Measurements from ENCODE around the gene CYTH3.
"Not testable (repeated sequence)": the region's sequence is repeated elsewhere in the genome, so short reads cannot be mapped to it uniquely, and the experiment has no call there.

CYTH3 gene

DNA sequence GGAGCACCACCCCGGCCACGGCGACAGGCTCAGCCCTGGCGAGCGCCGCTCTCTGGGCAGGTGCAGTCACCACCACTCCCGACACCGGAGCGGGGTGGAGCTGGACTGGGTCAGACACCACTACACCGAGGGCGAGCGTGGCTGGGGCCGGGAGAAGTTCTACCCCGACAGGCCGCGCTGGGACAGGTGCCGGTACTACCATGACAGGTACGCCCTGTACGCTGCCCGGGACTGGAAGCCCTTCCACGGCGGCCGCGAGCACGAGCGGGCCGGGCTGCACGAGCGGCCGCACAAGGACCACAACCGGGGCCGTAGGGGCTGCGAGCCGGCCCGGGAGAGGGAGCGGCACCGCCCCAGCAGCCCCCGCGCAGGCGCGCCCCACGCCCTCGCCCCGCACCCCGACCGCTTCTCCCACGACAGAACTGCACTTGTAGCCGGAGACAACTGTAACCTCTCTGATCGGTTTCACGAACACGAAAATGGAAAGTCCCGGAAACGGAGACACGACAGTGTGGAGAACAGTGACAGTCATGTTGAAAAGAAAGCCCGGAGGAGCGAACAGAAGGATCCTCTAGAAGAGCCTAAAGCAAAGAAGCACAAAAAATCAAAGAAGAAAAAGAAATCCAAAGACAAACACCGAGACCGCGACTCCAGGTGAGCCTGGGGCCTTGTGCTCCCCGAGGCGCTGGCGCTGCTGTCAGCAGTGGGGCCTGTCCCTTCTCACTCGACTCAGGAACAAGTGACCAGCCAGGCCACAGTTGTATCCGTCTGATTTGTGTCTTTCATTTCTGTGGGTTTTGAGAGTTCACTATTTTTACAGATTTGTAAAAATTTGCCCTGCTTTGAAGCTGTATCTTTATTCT, 117.7 kb downstream of the CYTH3 start:
- no peak for DNase-seq

DNA sequence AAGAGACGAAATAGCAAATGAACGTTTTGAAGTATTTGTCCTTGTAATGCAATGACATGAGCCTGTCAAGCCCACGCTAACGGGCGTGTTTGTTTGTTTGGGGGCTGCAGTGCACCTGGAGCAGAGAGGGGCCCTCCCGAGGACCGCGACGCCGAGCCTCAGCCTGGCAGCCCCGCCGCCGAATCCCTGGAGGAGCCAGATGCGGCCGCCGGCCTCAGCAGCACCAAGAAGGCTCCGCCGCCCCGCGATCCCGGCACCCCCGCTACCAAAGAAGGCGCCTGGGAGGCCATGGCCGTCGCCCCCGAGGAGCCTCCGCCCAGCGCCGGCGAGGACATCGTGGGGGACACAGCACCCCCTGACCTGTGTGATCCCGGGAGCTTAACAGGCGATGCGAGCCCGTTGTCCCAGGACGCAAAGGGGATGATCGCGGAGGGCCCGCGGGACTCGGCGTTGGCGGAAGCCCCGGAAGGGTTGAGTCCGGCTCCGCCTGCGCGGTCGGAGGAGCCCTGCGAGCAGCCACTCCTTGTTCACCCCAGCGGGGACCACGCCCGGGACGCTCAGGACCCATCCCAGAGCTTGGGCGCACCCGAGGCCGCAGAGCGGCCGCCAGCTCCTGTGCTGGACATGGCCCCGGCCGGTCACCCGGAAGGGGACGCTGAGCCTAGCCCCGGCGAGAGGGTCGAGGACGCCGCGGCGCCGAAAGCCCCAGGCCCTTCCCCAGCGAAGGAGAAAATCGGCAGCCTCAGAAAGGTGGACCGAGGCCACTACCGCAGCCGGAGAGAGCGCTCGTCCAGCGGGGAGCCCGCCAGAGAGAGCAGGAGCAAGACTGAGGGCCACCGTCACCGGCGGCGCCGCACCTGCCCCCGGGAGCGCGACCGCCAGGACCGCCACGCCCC, 118.5 kb downstream of the CYTH3 start:
- DNase-seq, result no peak

DNA sequence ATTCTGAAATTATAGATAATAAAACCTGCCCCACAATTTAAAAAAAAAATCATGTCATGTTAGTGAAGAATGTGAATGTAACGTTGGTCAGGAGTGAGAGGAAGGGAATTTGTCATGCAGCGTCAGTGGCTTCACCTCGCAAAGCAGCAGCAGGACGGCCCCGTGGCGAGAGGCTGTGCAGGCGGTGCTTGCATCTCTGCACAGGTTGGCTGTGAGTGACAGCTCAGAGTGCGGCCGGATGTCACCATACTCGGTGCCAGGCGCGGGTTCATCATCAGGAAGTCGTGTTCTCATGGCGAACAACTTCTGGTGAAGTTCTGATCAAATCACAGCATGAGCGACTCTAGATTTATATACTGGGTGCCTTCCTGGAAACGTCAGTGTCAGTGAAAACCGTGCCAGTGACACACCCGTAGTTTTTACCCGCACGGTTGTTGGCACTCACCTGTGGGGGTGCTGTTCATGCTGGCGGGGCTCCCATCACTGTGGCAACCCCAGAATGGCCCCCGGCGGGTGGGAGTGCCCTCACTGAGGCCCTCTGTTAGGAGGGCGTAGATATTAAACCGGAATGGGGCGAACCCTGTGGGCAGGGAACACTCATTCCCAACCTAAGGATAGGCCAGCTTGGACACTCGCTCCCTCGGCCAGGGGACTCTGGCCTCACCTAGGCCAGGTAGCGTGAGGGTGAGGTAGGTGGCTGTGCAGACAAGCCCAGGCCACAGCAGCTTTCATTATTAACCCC, 120.3 kb downstream of the CYTH3 start:
- DNase-seq, result no peak

DNA sequence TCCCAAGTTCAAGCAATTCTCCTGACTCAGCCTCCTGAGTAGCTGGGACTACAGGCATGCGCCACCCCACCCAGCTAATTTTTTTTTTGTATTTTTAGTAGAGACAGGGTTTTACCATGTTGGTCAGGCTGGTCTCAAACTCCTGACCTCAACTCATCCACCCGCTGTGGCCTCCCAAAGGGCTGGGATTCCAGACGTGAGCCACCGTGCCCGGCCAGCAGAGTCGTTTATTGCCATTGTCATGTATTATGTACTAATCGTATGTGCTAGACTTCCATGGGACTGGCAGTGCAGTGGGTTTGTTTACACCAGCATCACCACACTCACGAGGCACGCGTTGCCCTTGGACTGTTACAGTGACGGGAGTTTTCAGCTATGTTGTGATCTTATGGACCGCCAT, 120.9 kb downstream of the CYTH3 start:
- not testable (repeated sequence) for DNase-seq

DNA sequence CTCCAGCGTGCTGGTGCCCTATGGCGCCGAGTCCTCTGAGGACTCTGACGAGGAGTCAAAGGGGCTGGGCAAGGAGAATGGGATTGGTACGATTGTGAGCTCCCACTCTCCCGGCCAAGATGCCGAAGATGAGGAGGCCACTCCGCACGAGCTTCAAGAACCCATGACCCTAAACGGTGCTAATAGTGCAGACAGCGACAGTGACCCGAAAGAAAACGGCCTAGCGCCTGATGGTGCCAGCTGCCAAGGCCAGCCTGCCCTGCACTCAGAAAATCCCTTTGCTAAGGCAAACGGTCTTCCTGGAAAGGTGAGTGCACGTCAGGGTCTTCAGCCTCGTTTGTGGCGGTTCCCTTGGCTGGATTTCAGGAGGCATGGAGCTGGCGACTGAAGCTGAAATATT, 122.4 kb downstream of the CYTH3 start:
- DNase-seq, result no peak

DNA sequence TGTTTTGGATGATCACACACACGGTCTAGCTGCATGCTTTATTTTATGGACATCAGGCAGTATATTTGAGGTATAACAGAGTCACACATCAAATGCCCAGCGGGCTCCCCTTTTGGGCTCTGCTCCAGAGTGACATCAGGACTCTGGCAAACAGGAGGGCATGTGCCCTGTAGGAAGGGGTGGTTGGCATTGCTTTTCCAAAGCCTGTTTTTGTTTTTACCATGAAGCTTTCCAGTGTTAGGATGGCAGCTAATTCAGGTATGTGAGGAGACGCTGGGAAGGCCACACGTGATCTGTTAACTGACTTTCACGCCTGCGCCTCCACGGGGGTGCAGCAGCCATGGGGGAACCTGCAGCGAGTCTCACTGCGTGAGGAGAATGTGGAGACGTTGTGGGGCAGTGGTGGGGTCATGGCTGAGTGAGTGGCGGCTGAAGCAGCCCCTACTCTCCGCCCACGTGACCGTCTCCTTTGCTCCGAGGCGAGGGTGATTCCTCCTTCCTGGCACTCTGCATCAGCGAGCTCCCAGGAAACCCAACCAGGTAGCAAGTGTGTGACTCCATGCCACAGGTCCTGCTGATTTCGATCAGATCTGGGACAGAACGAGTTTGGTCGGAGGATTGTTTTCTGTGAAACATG, 123.6 kb downstream of the CYTH3 start:
- no peak for DNase-seq

DNA sequence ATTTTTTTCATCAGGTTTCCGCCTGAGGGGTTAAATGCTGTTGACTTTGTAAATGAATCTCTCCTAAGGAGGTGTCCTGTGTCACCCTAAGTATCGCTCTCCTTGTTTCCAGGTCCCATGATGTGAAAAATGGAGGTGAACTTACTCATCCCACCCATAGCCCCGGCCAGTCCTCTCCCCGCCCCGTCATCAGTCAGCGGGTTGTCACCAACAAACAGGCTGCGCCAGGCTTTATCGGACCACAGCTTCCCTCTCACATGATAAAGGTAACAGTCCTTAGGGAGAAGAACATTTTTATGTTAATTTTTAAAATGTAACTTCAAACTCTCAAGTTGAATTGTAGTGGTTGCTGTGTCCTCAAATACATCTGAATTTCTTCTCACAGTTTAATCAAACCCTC, 124.8 kb downstream of the CYTH3 start:
- no peak for DNase-seq

DNA sequence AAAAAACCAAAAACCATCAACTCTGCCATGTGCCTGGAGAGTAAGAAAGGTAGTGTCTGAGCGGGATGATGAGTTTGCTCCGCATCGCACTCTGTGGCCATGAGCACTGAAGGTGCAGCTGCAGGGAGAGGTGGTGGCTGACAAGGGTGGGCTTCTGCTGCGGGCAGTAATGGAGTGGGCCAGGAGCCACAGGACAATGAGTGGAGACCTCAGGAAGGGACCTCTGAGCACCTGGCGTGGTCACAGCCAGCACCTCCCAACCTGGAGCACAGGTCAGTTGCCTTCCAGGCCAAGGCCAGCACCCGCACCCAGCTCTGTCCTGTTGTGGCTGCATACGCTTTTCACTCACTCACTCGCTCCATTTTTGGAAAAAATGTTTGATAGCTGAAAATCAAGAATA, 125.8 kb downstream of the CYTH3 start:
- no peak for DNase-seq

DNA sequence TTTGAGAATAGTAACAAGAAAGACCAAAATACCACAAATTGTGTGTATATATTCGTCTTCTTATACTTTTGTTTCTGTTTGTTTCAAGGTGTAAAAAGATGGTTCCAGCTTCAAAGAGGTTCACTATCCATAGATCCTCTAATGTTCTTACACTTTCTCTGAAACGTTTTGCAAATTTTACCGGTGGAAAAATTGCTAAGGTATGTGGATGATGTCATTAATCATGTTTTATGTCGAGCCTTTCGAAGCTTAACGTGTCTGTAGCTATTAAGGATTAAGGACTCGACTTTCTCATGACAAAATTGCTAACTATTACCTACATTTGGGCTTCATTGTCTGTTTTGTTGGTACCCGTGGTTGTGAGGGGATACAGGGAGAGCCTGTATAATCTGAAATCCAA, 128.4 kb downstream of the CYTH3 start:
- DNase-seq, result no peak

DNA sequence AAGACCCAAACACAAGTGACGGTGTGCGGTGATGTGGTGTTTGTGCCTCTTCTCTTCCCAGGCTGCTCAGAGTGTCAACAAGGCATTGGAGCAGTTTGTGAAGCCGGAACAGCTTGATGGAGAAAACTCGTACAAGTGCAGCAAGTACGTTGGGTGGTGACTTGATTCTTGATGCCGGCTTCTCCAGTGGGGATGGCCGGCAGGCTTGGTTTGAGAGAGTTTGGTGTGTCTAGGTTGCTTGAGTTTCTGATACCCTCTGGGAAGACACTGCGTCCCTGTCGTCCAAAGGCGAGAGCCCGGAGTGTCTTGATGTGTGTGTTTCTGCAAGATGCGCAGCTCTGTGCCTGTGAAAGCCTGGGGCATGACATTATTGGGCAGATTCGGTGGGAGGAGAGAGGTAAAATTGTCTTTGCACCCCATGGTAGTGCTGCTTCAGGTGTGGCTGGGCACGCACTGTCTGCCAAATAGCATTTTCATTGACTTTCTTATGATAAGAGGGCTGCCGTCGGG, 129.5 kb downstream of the CYTH3 start:
- DNase-seq, result no peak

DNA sequence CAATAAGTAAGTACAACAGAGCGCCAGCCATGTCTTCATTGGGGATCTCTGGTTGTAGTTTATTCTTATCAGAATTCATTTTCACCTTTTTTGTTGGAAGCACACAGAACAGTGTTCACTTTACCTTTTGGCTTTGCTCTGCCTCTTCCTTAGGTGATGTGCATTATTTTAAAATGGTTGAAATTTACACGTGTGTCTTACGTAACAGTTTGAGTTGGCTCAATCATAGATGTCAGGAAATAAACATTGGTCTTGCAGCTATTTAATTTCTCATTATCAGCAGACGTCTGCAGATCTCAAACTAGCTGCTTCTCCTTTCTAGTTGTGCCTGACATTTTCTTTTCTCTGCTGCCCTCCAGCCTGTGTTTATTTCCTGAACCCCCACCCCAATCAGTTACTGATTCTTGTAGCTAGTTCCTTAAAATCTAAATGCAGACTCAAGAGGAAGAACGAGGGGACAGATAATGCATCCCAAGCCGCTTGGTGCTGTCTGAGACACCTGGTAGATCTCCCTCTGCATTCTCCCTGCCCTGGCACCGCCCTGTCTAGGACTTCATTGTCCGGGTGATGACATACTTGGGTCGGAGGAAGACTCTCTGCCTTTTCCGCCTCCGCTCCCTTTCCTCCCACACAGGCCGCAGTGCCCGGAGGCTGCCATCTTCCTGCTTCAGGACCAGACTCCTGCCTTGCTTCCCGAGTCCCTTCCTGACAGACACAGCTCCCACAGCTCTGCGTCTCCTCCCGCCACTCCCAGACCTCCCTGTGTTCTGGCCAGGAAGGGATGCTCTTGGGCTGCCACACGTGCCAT, 133.0 kb downstream of the CYTH3 start:
- peak in 3 of 58 donors; percentile 6 to 22 (median 19) for DNase-seq

DNA sequence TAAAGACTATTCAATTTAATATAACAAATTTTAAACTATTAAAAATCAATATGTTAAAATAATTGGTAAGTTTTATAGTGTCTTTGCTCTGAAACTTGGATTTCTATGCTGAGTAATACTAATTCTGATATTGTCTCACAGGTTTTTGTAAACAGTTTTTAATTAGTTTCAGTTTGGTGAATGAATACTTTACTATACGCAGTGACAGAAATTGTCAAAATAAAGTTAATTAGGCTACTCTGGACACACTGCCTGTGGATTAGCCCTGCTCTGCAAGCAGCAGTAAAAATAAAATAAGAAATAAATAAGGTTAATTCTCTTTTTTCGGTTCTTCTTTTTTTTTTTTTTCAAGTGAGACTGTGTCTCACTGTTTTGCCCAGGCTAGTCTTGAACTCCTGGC, 135.9 kb downstream of the CYTH3 start:
- no peak for DNase-seq

DNA sequence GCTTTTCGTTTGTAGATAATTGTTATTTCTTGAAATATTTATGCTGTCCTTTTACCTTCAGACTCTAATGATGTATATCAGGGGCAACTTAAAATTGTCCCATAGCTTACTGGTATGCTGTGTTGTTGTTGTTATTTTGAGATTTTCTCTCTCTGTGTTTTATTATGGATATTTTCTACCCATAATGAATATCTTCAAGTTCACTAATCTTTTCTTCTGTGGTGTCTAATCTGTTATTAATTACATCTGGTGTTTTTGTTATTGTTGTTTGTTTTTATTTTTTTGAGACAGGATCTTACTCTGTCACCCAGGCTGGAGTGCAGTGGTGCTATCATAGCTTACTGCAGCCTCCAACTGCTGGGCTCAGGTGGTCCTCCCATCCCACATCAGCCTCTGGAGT, 139.2 kb downstream of the CYTH3 start:
- DNase-seq, result no peak

DNA sequence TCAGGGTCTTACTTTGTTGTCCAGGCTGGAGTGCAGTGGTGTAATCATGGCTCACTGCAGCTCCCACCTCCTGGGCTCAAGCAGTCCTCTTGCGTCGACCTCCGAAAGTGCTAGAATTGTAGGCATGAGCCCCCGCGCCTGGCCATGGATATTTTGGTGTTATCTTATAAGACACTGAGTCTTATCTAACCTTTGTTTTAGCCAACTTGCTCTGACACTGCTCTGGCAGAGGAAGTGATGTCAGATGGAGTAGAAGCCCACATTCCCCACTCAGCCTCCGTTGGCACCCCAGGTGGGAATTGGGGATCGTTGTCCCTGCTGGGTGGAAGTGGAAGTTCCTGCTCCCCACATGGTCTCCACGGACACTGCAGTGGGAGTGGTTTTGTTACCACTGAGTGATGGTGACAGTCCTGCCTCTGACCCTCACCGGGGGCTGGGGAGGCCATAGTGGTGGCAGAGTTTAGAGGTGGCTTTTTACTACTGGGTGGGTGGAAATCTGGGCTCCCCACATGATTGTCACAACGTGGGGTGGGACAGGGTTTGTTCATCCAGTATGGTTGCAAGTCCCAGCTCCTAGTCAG, 142.3 kb downstream of the CYTH3 start:
- no peak for DNase-seq

DNA sequence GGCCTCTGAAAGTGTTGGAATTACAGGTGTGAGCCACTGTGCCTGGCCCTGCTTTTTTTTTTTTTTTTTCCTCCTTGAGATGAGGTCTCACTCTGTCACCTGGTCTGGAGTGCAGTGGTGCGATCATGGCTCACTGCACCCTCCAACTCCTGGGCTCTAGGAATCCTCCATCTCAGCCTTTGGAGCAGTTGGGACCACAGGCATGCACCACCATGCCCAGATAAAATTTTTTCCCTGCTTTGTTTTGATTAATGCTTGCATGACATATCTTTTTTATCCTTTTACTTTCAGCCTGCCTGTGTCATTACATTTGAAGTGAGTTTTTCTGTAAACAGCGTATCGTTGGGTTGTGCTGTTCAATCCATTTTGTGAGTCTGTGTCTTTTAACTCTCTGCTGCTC, 144.2 kb downstream of the CYTH3 start:
- DNase-seq, result no peak

DNA sequence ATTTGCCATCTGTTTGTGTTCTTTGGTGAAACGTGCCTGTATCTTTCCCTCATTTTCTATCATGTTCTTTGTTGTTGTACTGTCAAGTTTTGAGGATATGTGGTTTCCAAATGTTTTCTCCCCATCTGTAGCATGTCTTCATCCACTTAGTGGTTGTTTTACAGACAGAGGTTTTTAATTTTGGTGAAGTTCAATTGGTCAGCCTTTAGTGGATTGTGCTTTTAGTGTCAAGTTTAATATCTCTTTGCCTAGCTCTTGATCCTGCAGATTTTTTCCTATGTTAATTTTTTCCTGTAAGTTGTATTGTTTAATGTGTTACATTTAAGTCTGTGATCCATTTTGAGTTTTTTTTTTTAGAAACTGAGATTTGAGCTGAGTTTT, 145.3 kb downstream of the CYTH3 start:
- no peak for DNase-seq

DNA sequence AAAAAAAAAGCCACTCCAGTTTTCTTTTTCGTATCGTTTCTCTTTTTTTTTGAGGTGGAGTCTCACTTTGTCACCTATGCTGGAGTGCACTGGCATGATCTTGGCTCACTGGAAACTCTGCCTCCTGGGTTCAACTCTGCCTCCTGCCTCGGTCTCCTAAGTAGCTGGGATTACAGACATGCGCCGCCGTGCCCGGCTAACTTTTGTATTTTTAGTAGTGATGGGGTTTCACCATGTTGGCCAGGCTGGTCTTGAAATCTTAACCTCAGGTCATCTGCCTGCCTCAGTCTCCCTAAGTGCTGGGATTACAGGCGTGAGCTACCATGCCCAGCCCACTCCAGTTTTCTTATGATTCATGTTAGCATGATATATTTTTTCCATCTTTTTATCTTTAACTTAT, 148.6 kb downstream of the CYTH3 start:
- DNase-seq, result no peak

DNA sequence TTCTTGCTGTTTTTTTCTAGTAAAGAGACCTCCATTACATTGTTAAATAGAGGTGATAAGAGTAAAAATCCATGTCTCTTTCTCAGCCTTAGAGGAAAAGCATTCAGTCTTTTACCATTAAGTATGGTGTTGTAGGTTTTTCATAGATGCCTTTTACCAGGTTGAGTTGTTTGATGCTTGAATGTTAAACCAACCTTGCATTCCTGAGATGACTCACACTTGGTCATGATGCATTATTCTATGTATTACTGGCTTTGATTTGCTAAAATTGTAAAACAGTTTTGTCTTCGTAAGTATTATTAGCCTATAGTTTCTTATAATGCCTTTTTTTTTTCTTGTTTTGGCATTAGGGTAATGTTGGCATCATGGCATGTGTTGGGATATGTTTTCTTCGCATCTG, 151.3 kb downstream of the CYTH3 start:
- no peak for DNase-seq

DNA sequence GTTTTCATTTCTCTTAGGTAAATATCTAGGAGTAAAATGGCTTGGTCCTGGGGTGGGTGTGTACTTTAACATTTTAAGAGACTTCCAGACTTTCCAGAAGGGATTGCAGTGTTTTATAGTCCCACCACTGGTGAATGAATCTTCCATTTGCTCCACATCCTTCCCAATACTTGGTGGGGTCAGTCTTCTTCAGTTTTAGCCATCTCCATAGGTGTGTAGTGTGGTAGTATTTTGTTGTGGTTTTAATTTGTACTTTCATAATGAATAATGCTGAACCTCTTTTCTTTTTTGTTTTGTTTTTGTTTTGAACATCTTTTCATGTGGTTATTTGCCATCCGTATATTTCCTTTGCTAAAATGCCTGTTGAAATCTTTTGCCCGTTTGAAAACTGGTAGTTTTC, 154.9 kb downstream of the CYTH3 start:
- DNase-seq, result no peak

DNA sequence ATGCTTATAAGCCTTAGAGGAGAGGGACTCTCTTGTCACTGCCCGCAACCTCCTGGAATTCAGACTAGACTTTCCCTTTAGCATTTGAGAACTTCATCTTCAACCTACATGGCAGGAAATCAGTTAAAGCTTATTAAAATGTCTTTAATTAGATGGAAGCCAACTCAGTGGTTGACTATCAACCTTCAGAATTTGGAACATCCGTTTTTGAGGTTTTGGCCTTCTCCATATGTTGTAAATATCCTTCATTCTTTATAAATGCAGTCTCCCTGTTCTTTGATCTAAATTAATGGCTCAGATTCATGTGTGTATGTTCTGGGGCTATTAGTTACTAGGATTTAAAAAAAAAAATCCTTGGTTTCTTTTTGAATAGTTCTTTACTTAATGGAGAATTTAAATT, 156.2 kb downstream of the CYTH3 start:
- no peak for DNase-seq

Measured in anterior cingulate cortex (tissue), 58 donors.